ENCODE measurements around the gene SLC24A3.

The SLC24A3 gene

DNA sequence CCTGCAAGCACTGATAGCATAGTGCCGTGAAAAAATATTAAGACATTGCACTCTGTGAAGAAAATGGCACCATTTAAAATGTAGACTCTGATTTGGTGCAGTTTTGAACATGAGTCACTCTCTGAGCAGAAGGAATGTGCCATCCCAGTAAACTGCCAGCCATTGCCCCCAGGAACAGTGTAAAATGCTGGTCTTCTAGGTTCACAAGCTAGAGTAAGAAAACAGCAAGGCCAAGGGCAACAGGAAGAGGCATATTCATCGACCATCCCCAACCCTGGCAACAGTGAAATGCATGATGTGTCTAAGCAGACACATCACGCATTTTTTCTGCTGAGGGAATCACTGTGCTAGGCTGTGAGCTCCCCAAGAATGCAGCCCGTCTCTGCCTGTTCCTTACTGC lies 382.5 kb downstream of the SLC24A3 start:
- TF ChIP-seq, protein P1, sequence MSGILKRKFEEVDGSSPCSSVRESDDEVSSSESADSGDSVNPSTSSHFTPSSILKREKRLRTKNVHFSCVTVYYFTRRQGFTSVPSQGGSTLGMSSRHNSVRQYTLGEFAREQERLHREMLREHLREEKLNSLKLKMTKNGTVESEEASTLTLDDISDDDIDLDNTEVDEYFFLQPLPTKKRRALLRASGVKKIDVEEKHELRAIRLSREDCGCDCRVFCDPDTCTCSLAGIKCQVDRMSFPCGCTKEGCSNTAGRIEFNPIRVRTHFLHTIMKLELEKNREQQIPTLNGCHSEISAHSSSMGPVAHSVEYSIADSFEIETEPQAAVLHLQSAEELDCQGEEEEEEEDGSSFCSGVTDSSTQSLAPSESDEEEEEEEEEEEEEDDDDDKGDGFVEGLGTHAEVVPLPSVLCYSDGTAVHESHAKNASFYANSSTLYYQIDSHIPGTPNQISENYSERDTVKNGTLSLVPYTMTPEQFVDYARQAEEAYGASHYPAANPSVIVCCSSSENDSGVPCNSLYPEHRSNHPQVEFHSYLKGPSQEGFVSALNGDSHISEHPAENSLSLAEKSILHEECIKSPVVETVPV (CRISPR knock-in tag; IDR thresholded peaks at IDR 0.05): no peak
- TF ChIP-seq RARB (CRISPR knock-in tag; IDR thresholded peaks at IDR 0.05) (no peak), SNAI2 (CRISPR knock-in tag; IDR thresholded peaks at IDR 0.05) (no peak), ARNTL (CRISPR knock-in tag; IDR thresholded peaks at IDR 0.05; ENCODE audit: borderline replicate concordance, low read depth) (no peak), GLIS3 (CRISPR knock-in tag; IDR thresholded peaks at IDR 0.05) (no peak), ZC3H10 (CRISPR knock-in tag; IDR thresholded peaks at IDR 0.05) (no peak), BACH2 (CRISPR knock-in tag; IDR thresholded peaks at IDR 0.05; ENCODE audit: borderline replicate concordance) (no peak), TCF4 (CRISPR knock-in tag; IDR thresholded peaks at IDR 0.05; ENCODE audit: borderline replicate concordance) (no peak)
- TF ChIP-seq, protein P2, sequence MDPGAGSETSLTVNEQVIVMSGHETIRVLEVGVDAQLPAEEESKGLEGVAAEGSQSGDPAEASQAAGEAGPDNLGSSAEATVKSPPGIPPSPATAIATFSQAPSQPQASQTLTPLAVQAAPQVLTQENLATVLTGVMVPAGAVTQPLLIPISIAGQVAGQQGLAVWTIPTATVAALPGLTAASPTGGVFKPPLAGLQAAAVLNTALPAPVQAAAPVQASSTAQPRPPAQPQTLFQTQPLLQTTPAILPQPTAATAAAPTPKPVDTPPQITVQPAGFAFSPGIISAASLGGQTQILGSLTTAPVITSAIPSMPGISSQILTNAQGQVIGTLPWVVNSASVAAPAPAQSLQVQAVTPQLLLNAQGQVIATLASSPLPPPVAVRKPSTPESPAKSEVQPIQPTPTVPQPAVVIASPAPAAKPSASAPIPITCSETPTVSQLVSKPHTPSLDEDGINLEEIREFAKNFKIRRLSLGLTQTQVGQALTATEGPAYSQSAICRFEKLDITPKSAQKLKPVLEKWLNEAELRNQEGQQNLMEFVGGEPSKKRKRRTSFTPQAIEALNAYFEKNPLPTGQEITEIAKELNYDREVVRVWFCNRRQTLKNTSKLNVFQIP (CRISPR knock-in tag; IDR thresholded peaks at IDR 0.05; ENCODE audit: borderline replicate concordance, low read depth): no peak
- no peak for ATAC-seq

DNA sequence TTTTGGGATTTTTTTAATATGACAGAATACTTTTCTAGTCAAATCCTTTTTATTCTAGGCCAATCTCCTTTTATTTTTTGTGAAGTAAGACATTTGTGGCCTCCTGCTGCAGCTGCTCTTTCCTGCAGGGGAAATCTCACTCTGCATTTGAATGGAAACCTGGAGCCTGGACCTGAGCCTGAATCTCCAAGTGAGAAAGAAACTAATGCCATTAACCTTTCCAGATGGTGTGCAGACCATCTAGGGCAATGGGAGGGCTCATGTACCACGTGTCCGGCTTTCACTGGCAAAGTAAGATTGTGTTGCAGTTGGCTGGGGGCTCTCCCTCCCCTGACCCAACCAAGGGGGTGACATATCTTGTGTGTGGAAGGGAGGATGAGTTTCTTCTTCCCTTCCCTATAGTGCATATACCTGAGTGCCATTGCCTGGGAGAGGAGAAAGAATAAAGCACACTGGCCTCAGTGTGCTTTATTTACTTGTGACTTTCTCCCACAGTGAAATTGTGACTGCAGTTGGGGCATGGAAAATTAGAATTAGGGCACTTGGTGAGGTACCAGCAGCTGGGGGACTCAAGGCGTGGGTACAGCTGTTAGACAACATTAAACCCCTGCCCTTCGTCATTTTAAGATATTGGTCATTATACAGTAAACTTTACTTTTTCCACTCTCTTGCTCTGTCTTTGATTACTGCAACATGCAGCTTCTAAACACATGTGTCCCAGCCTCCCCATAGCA lies 385.8 kb downstream of the SLC24A3 start:
- TF ChIP-seq SNAI2 (CRISPR knock-in tag; IDR thresholded peaks at IDR 0.05): no peak
- TF ChIP-seq, protein P3, sequence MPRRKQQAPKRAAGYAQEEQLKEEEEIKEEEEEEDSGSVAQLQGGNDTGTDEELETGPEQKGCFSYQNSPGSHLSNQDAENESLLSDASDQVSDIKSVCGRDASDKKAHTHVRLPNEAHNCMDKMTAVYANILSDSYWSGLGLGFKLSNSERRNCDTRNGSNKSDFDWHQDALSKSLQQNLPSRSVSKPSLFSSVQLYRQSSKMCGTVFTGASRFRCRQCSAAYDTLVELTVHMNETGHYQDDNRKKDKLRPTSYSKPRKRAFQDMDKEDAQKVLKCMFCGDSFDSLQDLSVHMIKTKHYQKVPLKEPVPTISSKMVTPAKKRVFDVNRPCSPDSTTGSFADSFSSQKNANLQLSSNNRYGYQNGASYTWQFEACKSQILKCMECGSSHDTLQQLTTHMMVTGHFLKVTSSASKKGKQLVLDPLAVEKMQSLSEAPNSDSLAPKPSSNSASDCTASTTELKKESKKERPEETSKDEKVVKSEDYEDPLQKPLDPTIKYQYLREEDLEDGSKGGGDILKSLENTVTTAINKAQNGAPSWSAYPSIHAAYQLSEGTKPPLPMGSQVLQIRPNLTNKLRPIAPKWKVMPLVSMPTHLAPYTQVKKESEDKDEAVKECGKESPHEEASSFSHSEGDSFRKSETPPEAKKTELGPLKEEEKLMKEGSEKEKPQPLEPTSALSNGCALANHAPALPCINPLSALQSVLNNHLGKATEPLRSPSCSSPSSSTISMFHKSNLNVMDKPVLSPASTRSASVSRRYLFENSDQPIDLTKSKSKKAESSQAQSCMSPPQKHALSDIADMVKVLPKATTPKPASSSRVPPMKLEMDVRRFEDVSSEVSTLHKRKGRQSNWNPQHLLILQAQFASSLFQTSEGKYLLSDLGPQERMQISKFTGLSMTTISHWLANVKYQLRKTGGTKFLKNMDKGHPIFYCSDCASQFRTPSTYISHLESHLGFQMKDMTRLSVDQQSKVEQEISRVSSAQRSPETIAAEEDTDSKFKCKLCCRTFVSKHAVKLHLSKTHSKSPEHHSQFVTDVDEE (CRISPR knock-in tag; IDR thresholded peaks at IDR 0.05): no peak
- TF ChIP-seq ESRRG (CRISPR knock-in tag; IDR thresholded peaks at IDR 0.05): no peak
- TF ChIP-seq, protein P4, sequence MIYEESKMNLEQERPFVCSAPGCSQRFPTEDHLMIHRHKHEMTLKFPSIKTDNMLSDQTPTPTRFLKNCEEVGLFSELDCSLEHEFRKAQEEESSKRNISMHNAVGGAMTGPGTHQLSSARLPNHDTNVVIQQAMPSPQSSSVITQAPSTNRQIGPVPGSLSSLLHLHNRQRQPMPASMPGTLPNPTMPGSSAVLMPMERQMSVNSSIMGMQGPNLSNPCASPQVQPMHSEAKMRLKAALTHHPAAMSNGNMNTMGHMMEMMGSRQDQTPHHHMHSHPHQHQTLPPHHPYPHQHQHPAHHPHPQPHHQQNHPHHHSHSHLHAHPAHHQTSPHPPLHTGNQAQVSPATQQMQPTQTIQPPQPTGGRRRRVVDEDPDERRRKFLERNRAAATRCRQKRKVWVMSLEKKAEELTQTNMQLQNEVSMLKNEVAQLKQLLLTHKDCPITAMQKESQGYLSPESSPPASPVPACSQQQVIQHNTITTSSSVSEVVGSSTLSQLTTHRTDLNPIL (CRISPR knock-in tag; IDR thresholded peaks at IDR 0.05; ENCODE audit: low read depth): no peak
- no peak for TF ChIP-seq CSDC2 (CRISPR knock-in tag; IDR thresholded peaks at IDR 0.05)
- TF ChIP-seq, protein P5, sequence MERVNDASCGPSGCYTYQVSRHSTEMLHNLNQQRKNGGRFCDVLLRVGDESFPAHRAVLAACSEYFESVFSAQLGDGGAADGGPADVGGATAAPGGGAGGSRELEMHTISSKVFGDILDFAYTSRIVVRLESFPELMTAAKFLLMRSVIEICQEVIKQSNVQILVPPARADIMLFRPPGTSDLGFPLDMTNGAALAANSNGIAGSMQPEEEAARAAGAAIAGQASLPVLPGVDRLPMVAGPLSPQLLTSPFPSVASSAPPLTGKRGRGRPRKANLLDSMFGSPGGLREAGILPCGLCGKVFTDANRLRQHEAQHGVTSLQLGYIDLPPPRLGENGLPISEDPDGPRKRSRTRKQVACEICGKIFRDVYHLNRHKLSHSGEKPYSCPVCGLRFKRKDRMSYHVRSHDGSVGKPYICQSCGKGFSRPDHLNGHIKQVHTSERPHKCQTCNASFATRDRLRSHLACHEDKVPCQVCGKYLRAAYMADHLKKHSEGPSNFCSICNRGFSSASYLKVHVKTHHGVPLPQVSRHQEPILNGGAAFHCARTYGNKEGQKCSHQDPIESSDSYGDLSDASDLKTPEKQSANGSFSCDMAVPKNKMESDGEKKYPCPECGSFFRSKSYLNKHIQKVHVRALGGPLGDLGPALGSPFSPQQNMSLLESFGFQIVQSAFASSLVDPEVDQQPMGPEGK (CRISPR knock-in tag; IDR thresholded peaks at IDR 0.05; ENCODE audit: borderline replicate concordance): no peak
- no peak for TF ChIP-seq TCF4 (CRISPR knock-in tag; IDR thresholded peaks at IDR 0.05; ENCODE audit: borderline replicate concordance)
- no peak for TF ChIP-seq TOX (CRISPR knock-in tag; IDR thresholded peaks at IDR 0.05; ENCODE audit: borderline replicate concordance)
- no peak for TF ChIP-seq BACH2 (CRISPR knock-in tag; IDR thresholded peaks at IDR 0.05; ENCODE audit: borderline replicate concordance)
- TF ChIP-seq ISL1 (CRISPR knock-in tag; IDR thresholded peaks at IDR 0.05): no peak
- TF ChIP-seq PPARA (CRISPR knock-in tag; IDR thresholded peaks at IDR 0.05; ENCODE audit: borderline replicate concordance): no peak
- no peak for TF ChIP-seq ZC3H10 (CRISPR knock-in tag; IDR thresholded peaks at IDR 0.05)
- no peak for TF ChIP-seq ZFP30 (CRISPR knock-in tag; IDR thresholded peaks at IDR 0.05)
- TF ChIP-seq OSR1 (CRISPR knock-in tag; IDR thresholded peaks at IDR 0.05): no peak
- TF ChIP-seq, protein P1 (CRISPR knock-in tag; IDR thresholded peaks at IDR 0.05): no peak
- TF ChIP-seq ZNF565 (CRISPR knock-in tag; conservative IDR thresholded peaks at IDR 0.05; ENCODE audit: low read depth): no peak
- TF ChIP-seq RARB (CRISPR knock-in tag; IDR thresholded peaks at IDR 0.05): no peak
- ATAC-seq: no peak
